NCI-H2196 (cell line): ENCODE results near the gene ITGA7.

Source experiments
- DNase-seq: peaks from one replicate; lab custom pipeline; 2025; ENCODE audit not compliant: unreplicated experiment; lab: John Stamatoyannopoulos, UW

ITGA7 gene

DNA sequence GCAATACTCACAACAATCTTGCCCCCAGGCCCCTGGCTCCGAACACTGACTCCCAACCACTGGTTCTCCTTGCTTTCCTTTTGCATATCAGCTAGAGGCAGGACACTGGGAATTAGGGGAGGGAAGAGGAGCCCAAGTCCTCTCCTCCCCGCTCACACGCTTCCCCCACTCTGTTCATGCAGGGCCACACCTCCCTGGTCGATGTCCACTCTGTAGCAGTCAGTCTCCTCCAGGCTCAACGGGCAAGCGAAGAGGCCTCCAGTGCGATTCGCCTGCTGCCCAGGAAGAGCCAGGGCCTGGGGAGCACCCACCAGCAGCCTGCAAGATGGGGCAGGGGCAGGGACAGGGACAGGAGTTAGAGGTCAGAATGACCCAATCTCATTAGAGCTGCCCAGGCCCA is 4.8 kb downstream of the ITGA7 start:
- no peak for DNase-seq

DNA sequence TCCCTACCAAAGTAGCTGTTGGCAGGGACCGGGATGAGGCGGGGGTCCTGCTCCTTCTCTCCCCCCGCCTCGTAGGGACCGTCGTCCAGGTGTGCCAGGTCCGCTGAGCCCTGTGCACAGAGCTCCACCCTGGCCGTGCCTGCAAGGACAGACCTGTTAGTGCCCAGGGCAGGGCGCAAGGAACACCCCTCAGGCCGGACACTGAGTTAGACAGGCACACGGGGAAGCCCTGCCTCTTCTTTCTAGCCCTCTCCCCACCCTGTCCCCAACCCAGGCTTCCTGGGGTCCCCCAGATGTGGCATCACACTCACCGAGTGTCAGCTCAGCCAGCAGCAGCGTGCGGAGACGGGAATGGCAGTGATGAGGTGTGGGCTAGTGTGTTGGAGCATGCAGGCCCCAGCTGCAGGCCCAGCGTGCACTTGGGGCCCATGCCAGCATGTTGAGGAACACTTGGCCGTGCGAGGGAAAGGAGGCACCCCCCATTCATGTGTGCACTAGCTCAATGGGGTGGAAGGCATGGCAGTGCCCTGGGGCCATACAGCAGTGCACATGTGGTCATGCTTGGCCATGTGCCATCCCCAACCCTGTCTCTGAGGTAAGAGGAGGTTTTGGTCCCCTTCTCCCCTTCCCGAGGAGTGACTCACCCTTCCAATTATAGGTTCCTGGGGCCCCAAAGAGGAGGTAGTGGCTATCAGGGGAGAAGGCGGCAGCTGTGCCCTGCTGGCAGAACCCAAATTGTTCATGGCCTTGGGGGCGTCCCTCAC is 7.3 kb downstream of the ITGA7 start:
- no peak for DNase-seq

DNA sequence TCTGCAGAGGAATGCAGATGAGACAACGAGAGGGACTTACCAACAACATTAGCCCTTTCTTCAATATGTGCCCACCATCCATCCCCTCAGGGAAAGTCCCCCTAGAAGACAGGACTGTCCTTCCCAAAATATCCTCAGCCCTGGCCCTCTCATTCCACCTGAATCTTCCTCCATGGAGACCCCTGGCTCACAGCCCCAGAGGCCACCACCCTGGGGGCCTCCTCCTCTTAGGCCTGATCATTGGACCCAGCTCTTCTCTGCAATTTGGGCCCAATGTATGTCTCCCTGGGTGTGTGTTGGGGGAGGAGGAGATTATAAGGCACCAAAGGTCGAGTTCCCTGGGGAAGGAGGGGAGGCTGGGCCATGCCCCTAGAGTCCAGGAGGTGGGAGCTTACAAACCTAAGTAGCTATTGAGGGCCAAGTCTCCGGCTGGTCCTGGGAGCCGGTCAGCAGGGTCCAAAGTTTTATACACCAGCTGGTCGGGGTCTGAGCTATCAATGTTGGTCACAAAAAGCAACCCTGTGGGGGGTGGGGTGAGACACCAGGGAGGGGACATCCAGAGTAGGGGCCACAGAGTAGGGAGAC is 8.1 kb downstream of the ITGA7 start:
- DNase-seq: no peak

- no peak for DNase-seq
Measured at GRCh38 chr12:55698965-55699364, 8.7 kb downstream of the ITGA7 start.

GRCh38 chr12:55698241-55698955 is 9.3 kb downstream of the ITGA7 start:
- DNase-seq: no peak

- DNase-seq: no peak
Measured at GRCh38 chr12:55697686-55698085, 10.0 kb downstream of the ITGA7 start.

- no peak for DNase-seq
Measured at GRCh38 chr12:55696796-55697462, 10.8 kb downstream of the ITGA7 start.

DNA sequence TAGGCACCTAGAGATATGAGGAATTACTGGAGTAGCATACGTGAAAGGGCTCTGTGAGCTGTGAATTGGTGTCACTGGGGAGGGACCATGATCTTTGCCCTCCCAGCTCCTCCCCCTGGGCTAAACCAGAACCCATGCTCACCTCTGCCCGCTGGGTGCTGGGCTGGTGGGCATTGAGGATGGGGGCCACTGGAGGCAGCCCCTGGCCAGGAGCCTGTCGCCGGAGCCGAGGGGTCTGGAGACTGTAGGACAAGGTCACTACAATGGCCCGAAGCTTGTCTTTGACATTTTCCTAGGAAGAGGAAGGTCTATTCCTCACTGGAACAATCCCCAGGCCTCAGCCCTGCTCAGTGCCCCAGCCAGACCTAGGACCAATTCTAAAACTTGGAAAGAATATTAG is 11.6 kb downstream of the ITGA7 start:
- DNase-seq: no peak

- DNase-seq: no peak
Measured at GRCh38 chr12:55695349-55695748, 12.4 kb downstream of the ITGA7 start.

DNA sequence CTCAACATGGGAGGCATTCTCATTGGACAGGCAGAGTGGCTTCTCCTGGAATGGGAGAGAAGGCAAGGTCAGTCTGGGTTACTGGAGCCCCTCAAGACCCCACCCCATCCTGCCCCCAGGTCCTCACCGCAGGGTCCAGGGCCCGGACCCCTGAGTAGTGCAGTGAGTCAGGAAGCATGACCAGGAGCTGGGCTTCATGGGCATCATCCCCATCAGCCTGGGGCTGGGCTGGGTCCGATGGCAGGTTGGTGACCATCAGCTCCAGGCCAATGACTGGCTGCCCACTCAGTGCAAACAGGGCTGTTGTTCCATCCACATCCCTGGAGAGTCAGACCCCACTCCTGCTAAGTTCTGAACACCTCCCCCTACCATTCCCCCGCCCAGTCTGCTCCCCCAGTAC is 13.1 kb downstream of the ITGA7 start:
- DNase-seq: no peak

DNA sequence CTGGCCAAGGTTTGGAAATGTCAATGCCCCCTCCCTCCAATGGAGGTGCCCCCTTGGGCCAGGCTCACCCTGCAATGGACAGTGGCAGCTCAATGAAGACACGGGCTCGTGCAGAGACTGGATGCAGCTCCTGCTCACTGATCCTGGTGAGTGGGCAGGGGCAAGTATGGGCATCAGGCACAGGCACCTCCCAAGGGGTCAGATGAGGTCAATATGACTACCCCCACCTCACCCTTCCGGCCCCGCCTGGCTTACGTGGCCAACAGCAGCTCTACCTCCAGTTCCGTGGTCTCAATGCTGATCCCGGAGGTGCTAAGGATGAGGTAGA is 13.6 kb downstream of the ITGA7 start:
- DNase-seq: no peak

DNA sequence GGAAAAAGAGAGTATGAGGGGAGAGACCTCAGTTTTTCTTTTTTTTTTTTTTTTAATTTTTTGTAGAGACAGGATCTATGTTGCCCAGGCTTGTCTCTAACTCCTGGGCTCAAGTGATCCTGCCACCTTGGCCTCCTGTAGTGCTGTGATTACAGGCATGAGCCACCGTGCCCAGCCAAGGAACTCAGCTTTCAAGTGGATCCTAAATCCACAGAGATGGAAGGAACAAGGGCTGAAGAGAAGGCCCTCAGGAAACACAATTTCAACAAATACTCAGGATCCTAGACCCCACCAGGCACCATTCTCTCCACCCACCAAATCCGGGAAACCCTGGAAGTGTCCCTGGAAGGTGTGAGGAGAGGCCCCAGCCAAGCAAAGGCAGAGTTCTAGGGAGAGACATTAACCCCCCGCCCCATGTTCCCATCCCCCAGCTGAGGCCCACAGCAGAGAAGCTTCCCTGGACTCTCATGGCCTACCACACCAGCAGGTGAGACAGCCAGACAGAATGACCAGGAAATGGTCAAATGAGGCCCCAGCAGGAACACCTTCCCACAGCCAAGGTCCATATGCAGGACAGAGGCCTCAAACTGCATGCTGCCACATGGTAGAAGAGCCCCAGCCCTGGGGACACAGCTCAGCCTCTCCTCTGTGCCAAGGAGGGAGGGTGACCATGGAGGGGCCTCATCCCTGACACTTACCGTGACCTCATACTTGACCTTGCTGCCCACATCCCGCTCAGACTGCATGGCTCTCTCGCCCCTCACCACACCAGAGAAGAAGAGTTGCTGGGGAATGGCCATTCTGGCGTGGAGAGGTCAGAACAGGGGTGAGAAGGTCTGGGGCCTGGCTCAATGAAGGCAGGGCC is 14.1 kb downstream of the ITGA7 start:
- DNase-seq: no peak

DNA sequence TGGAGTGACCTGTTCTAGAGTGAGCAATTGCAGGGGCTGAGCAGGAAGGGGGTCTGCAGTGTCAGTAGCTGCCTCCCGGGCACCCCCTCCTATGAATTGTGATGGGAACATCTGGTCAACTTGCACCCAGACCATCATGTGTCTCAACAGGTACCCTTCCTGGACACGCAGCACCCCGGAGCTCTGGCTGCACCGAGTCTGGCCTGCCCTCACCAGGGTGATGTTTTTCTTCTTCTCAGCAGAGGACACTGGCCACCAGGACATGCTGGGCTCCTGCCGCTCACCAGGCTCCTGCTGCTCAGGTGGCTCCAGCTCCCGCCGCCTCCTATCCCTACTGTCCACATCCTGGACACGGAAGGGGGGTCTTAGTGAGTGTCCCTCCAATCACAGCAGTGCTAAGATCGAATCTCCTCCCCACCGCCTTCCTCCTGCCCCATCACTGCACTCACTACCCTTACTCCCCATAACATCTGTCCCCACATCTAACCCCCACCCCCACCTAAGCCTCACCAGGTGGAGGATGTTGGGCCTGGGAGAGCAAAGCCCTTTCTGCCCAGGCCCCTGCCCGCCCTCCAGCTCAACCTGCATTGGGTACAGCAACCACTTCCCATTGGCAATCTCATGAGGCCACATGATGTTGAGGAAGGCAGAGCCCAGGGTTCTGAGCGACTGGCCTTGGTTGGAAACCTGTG is 14.9 kb downstream of the ITGA7 start:
- DNase-seq: no peak

DNA sequence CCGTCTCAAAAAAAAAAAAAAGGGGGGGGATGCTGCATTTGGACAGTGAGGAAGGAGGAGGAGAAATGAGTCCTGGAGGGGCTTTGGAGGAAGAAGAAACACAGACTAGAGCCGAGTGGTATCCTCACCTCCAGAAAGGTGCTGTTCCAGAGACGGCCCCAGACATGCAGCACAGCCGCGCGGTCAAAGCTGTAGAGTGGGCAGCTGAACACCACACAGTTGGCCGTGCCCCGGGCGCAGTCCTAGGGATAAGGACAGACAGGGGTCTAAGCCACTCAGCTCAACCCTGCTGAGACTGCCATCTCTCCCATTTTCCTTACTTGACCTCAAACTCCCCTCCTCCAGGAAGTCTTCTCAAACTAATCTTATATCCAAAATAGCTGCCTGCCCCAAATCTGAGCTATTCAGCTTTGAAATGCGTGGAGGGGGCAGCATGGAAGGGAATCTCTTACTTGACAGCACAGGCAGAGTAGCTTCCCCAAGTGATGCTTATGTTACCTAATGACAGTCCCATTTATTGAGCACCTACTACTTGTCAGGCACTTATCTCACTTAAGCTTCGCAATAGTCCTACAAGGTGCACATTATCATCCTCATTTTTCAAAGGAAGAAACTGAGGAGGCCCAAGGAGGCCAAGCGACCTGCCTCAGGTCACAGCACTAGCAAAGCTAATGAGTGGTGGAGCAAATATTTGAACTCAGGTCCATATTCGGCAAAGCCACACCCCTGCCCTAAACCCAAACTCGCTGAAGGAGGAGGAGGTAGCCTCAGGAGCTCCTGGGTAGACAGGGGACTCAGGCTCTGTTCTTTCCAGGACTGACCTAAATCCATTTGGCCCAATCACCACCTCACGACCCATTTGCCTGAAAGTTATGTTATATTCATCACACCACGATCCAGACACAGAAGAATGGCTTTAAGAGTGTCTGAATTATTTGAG is 18.7 kb downstream of the ITGA7 start:
- no peak for DNase-seq

- DNase-seq: no peak
Measured at GRCh38 chr12:55687746-55688145, 20.0 kb downstream of the ITGA7 start.

DNA sequence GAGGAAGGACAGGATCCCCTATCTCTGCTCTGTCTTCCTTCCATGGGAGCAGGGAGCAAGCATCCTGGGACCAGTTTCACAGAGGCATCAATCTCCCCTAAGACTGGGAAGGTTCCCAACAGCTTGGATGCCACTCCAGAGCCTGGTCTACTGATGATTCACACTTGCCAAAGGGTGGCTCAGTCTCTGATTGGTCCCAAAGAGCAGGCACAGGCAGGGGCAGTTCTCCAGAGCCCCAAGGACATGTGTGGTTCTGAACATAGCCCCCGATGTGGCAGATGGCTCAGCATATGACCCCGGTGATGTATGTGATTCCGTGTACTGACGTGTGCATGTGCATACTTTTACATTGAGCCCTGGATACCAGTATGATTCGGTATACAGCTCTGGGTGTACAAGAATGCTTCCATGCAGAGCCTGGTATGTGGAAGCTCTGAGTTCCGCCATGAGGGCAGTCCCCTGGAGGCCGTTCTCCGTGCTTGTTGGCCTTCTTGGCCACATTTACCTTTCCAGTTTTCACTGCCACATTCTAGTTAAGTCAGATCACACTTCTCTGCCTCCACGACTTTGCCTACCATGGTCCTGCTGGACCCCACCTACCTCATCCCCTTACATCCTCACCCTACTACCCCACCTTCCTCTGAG is 21.2 kb downstream of the ITGA7 start:
- no peak for DNase-seq

DNA sequence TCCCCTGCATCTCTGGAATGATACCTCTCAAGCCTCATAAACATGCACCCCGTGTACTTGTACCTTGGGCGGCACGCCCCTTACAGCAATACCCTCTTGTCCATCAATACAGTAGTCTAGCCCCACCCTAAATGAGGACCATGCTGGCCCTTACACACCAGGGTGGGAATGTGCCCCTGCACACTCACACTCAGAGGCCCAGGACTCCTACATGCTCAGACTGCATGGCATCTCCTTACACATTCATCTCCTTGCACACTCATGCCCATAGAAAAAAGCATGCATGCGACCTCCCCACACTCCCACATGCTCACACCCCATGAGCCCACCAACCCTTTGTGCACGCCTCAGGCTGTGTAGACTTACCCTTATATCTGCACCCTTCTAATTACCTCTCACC is 22.0 kb downstream of the ITGA7 start:
- no peak for DNase-seq

- DNase-seq: no peak
Measured at GRCh38 chr12:55684761-55685370, 22.8 kb downstream of the ITGA7 start.
